Superior temporal gyrus (tissue), 1 donor: ENCODE results near the gene OR52E1.
"Not testable (repeated sequence)": the region's sequence is repeated elsewhere in the genome, so short reads cannot be mapped to it uniquely, and the experiment has no call there.

ENCODE experiments used
- DNase-seq: peaks from one replicate; pipeline ENCODE4 v3.0.0-alpha.2; 2016; ENCODE audit errors: extremely low spot score

Gene OR52E1

GRCh38 chr11:5069272-5069671, at the start of gene OR52E1:
TSS of gene OR52E1 (plus strand) at chr11:5069572.
- DNase-seq, result no peak

GRCh38 chr11:5021996-5022395, 47.4 kb upstream of the OR52E1 start:
- DNase-seq, result no peak

- no peak for DNase-seq
Observed at GRCh38 chr11:5036669-5037068, 32.7 kb upstream of the OR52E1 start.

GRCh38 chr11:5037926-5038325, 31.4 kb upstream of the OR52E1 start:
- DNase-seq, result no peak

- no peak for DNase-seq
Observed at GRCh38 chr11:5038341-5038740, 31.0 kb upstream of the OR52E1 start.

- DNase-seq, result no peak
Observed at GRCh38 chr11:5040876-5041275, 28.5 kb upstream of the OR52E1 start.

GRCh38 chr11:5042091-5042490, 27.3 kb upstream of the OR52E1 start:
- no peak for DNase-seq

- DNase-seq, result no peak
Observed at GRCh38 chr11:5043380-5043779, 26.0 kb upstream of the OR52E1 start.

- DNase-seq, result no peak
Observed at GRCh38 chr11:5046226-5046625, 23.1 kb upstream of the OR52E1 start, which contains the start of gene OR52J3. TSS of gene OR52J3 (plus strand) at chr11:5046526. CDS start at chr11:5046526, 0 bp downstream.

GRCh38 chr11:5046754-5047330, 22.5 kb upstream of the OR52E1 start:
- no peak for DNase-seq

- DNase-seq, result not testable (repeated sequence)
Observed at GRCh38 chr11:5058679-5059078, 10.7 kb upstream of the OR52E1 start.

GRCh38 chr11:5059391-5059790, 10.0 kb upstream of the OR52E1 start, which contains the start of gene OR52E2:
TSS of gene OR52E2 (minus strand) at chr11:5059627. CDS start at chr11:5059627, 0 bp downstream.
- DNase-seq, result no peak

- no peak for DNase-seq
Observed at GRCh38 chr11:5065027-5065426, 4.3 kb upstream of the OR52E1 start.

- no peak for DNase-seq
Observed at GRCh38 chr11:5071799-5072198, 2.4 kb downstream of the OR52E1 start.

GRCh38 chr11:5081405-5081804, 12.0 kb downstream of the OR52E1 start:
- DNase-seq, result no peak

GRCh38 chr11:5083602-5084001, 14.2 kb downstream of the OR52E1 start:
- DNase-seq, result no peak

GRCh38 chr11:5088556-5088955, 19.2 kb downstream of the OR52E1 start:
- no peak for DNase-seq

- DNase-seq, result no peak
Observed at GRCh38 chr11:5090668-5091067, 21.3 kb downstream of the OR52E1 start.

- DNase-seq, result no peak
Observed at GRCh38 chr11:5092821-5093585, 23.6 kb downstream of the OR52E1 start.

- no peak for DNase-seq
Observed at GRCh38 chr11:5096011-5096410, 26.6 kb downstream of the OR52E1 start.

- no peak for DNase-seq
Observed at GRCh38 chr11:5102246-5102645, 32.9 kb downstream of the OR52E1 start.

- no peak for DNase-seq
Observed at GRCh38 chr11:5103066-5103465, 33.7 kb downstream of the OR52E1 start.

GRCh38 chr11:5107285-5107684, 37.9 kb downstream of the OR52E1 start:
- DNase-seq, result no peak
